ENCODE data around the gene REV3L. TPM values are rescaled to one million over a fixed set of nuclear protein-coding genes. Genes with fewer than 3 reads are reported as not detected.

REV3L gene
- total and polyA plus RNA-seq, 2 of the 8 experiments (the other 6 are each of a cell fraction or from before 2014, with no cell fraction given) = 2.1 to 6.6 TPM

- Histone ChIP-seq H4K5ac (ENCODE audit: insufficient read length, low read depth, low read length) (no peak overlapping the region), H2AFZ (ENCODE audit: low read length) (no peak overlapping the region), H2BK15ac (ENCODE audit: low read length) (no peak overlapping the region), H3K79me2 (ENCODE audit: control insufficient read depth in 1 of 2, insufficient read depth in 2 of 2, low read length in 2 of 2) (no peaks in the 10 kb centered on the region), H3K27me3 (replicated peaks in 1 of 4; ENCODE audit: control insufficient read depth in 3 of 4, extremely low read depth in 1 of 4, insufficient read depth in 3 of 4, low read length in 3 of 4) (peaks cover 0 to 2% (median 0%) of the 10 kb centered on the region in 4 experiments; a peak in 1 of 7 replicates), H3K9me3 (ENCODE audit: insufficient read depth in 2 of 2, low read depth in 1 of 2, low read length in 1 of 2) (no peaks in the 10 kb centered on the region), H2BK5ac (ENCODE audit: low read depth, low read length) (no peak overlapping the region), H3K27ac (ENCODE audit: low read depth, low read length) (no peak overlapping the region), H3K23ac (ENCODE audit: insufficient read length) (no peak overlapping the region), H2BK120ac (replicated peaks; ENCODE audit: low read depth, low read length) (no peak overlapping the region), H3K56ac (replicated peaks; ENCODE audit: insufficient read length, low read depth, low read length) (no peak overlapping the region), H3K4ac (replicated peaks; ENCODE audit: insufficient read length, low read depth, low read length) (no peak overlapping the region), H3K4me1 (replicated peaks in 1 of 4; ENCODE audit: control insufficient read depth in 3 of 4, insufficient read depth in 4 of 4, low read length in 3 of 4) (no peaks in the 10 kb centered on the region), H2BK20ac (ENCODE audit: low read length) (no peak overlapping the region), H3K9ac (replicated peaks in 1 of 4; ENCODE audit: extremely low read depth in 1 of 4, low read depth in 3 of 4, low read length in 3 of 4) (no peak overlapping the region), H2AK5ac (ENCODE audit: low read depth, low read length) (no peak overlapping the region), H3K4me2 (ENCODE audit: insufficient read depth in 1 of 2, low read depth in 2 of 2, low read length in 2 of 2) (no peak overlapping the region), H3K36me3 (ENCODE audit: control insufficient read depth in 2 of 4, insufficient read depth in 4 of 4, low read length in 3 of 4) (no peaks in the 10 kb centered on the region; a peak in 1 of 8 replicates), H2BK12ac (ENCODE audit: low read depth, low read length) (no peak overlapping the region), H3K18ac (ENCODE audit: extremely low read depth, low read length) (no peak overlapping the region), H3K79me1 (ENCODE audit: low read depth, low read length) (no peaks in the 10 kb centered on the region), H3K14ac (ENCODE audit: insufficient read length) (no peak overlapping the region), H4K91ac (replicated peaks; ENCODE audit: insufficient read length, low read length) (no peak overlapping the region), H3K4me3 (ENCODE audit: extremely low read depth in 1 of 4, insufficient read depth in 2 of 4, low read depth in 3 of 4, low read length in 4 of 4) (no peak overlapping the region), H3K23me2 (ENCODE audit: low read depth, low read length) (no peaks in the 10 kb centered on the region), H4K20me1 (replicated peaks in 1 of 2; ENCODE audit: control insufficient read depth in 1 of 2, insufficient read depth in 2 of 2, low read length in 2 of 2) (no peaks in the 10 kb centered on the region), H4K8ac (ENCODE audit: extremely low read depth, insufficient read depth, low read length) (no peak overlapping the region)
- POLR2A ChIA-PET (ENCODE audit: partially characterized antibody) = no interaction called here
- no peak for FAIRE-seq
- DNase-seq (ENCODE audit: low read depth in 1 of 2, low spot score in 2 of 2) = no peak
- TF ChIP-seq SRF (IDR thresholded peaks at IDR 0.05; ENCODE audit: low read depth, low read length) (no peak), FOSL1 (IDR thresholded peaks at IDR 0.05; ENCODE audit: insufficient read depth, low read depth, low read length) (no peak), KDM1A (IDR thresholded peaks at IDR 0.05; ENCODE audit: borderline replicate concordance, low read length) (no peak), RBBP5 (IDR thresholded peaks at IDR 0.05; ENCODE audit: borderline replicate concordance, low read depth, low read length) (no peak), POLR2A (IDR thresholded peaks at IDR 0.05; ENCODE audit: control extremely low read depth in 1 of 2, low read depth in 2 of 2, low read length in 2 of 2) (no peak), CEBPB (IDR thresholded peaks at IDR 0.05; ENCODE audit: low read depth, low read length) (no peak), JUND (IDR thresholded peaks at IDR 0.05; ENCODE audit: low read length) (no peak), NRF1 (IDR thresholded peaks at IDR 0.05; ENCODE audit: low read depth, low read length) (no peak), SIX5 (IDR thresholded peaks at IDR 0.05; ENCODE audit: low read depth, low read length) (no peak), CREB1 (IDR thresholded peaks at IDR 0.05) (no peak), SUZ12 (IDR thresholded peaks at IDR 0.05; ENCODE audit: low read length) (no peak), POU5F1 (IDR thresholded peaks at IDR 0.05; ENCODE audit: low read depth, low read length) (no peak), TCF12 (IDR thresholded peaks at IDR 0.05; ENCODE audit: low read depth, low read length) (no peak)
- TF ChIP-seq, protein P1, sequence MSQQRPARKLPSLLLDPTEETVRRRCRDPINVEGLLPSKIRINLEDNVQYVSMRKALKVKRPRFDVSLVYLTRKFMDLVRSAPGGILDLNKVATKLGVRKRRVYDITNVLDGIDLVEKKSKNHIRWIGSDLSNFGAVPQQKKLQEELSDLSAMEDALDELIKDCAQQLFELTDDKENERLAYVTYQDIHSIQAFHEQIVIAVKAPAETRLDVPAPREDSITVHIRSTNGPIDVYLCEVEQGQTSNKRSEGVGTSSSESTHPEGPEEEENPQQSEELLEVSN (IDR thresholded peaks at IDR 0.05) = no peak
- CTCF ChIA-PET (ENCODE audit: partially characterized antibody) = no interaction called here
- WGBS, 2 experiments (ENCODE audit: extremely low coverage in 1 of 2, insufficient coverage in 1 of 2, insufficient read length in 1 of 2, insufficient replicate concordance in 2 of 2, low coverage in 1 of 2, low lambda C conversion rate in 2 of 2, missing lambda C conversion rate in 1 of 2) = 94% methylated on average over 5 of the region's 5 CpGs; no CpG with 5 or more reads in 1 of the 2 experiments
These were observed 129.0 kb downstream of the REV3L start for GRCh38 chr6:111353912-111354462.

Measured in H1 (cell line).